ENCODE data around the gene FOXE3. TPM values are rescaled to one million over a fixed set of nuclear protein-coding genes. Genes with fewer than 3 reads are reported as not detected.

Gene FOXE3
- total RNA-seq, 1 experiment from 2014 or later, result not detected

GRCh38 chr1:47411436-47411835, 4.6 kb upstream of the FOXE3 start:
- no peak for DNase-seq (ENCODE audit: unreplicated experiment)
- H3K4me1 Mint-ChIP-seq (ENCODE audit: insufficient read depth, unreplicated experiment), result peaks cover 38% of the 10 kb centered on the region
- POLR2A ChIA-PET, result interaction anchor here (0.9 kb wide), 1 partner anchor 9 kb away, joined by 6 read pairs; no protein-coding TSS in a partner anchor
- H3K36me3 Mint-ChIP-seq (ENCODE audit: insufficient read depth, unreplicated experiment), result no peaks in the 10 kb centered on the region
- H3K4me3 Mint-ChIP-seq (ENCODE audit: unreplicated experiment), result no peak overlapping the region
- H3K27ac Mint-ChIP-seq (ENCODE audit: low read depth, unreplicated experiment), result no peak overlapping the region
- intact Hi-C loops (cut with micrococcal nuclease), result no loop called here
- H3K9me3 Mint-ChIP-seq (ENCODE audit: unreplicated experiment), result no peaks in the 10 kb centered on the region
- TF ChIP-seq CTCF (IDR thresholded peaks at IDR 0.05; ENCODE audit: unreplicated experiment), result no peak
- no TSS peak for BruUV-seq (replicated peaks)
- CTCF ChIA-PET, result interaction anchor here (0.8 to 4.5 kb wide), 7 partner anchors 13 to 316 kb away, joined by 3 to 31 read pairs (median 4); partner anchors contain the start of gene FOXD2
- no peaks in the 10 kb centered on the region for H3K27me3 Mint-ChIP-seq (ENCODE audit: insufficient read depth, unreplicated experiment)

- Mint-ChIP-seq H3K36me3 (ENCODE audit: insufficient read depth, unreplicated experiment) (no peaks in the 10 kb centered on the region), H3K4me3 (ENCODE audit: unreplicated experiment) (no peak overlapping the region), H3K9me3 (ENCODE audit: unreplicated experiment) (no peaks in the 10 kb centered on the region), H3K4me1 (ENCODE audit: insufficient read depth, unreplicated experiment) (peaks cover 38% of the 10 kb centered on the region), H3K27me3 (ENCODE audit: insufficient read depth, unreplicated experiment) (no peaks in the 10 kb centered on the region), H3K27ac (ENCODE audit: low read depth, unreplicated experiment) (no peak overlapping the region)
- no TSS peak for BruUV-seq (replicated peaks)
- no peak for DNase-seq (ENCODE audit: unreplicated experiment)
- intact Hi-C loops (cut with micrococcal nuclease), result no loop called here
- CTCF ChIA-PET, result interaction anchor here (0.8 to 4.5 kb wide), 5 partner anchors 12 to 315 kb away, joined by 3 to 31 read pairs (median 4); partner anchors contain the start of gene FOXD2
- POLR2A ChIA-PET, result no interaction called here
- no peak for TF ChIP-seq CTCF (IDR thresholded peaks at IDR 0.05; ENCODE audit: unreplicated experiment)
These were observed 3.6 kb upstream of the FOXE3 start for GRCh38 chr1:47412437-47412836.

GRCh38 chr1:47416319-47417169, 459 bp downstream of the FOXE3 start:
- ChIA-PET CTCF (interaction anchor here (2.2 kb wide), 1 partner anchor 18 kb away, joined by 11 read pairs; no protein-coding TSS in a partner anchor), POLR2A (no interaction called here)
- H3K9me3 Mint-ChIP-seq (ENCODE audit: unreplicated experiment), result no peaks in the 10 kb centered on the region
- DNase-seq (ENCODE audit: unreplicated experiment), result no peak
- no peak for TF ChIP-seq CTCF (IDR thresholded peaks at IDR 0.05; ENCODE audit: unreplicated experiment)
- H3K4me1 Mint-ChIP-seq (ENCODE audit: insufficient read depth, unreplicated experiment), result no peaks in the 10 kb centered on the region
- BruUV-seq (replicated peaks), result no TSS peak
- H3K27ac Mint-ChIP-seq (ENCODE audit: low read depth, unreplicated experiment), result no peak overlapping the region
- intact Hi-C loops (cut with micrococcal nuclease), result no loop called here
- no peak overlapping the region for H3K4me3 Mint-ChIP-seq (ENCODE audit: unreplicated experiment)
- peaks cover 6% of the 10 kb centered on the region for H3K36me3 Mint-ChIP-seq (ENCODE audit: insufficient read depth, unreplicated experiment)
- H3K27me3 Mint-ChIP-seq (ENCODE audit: insufficient read depth, unreplicated experiment), result no peaks in the 10 kb centered on the region

GRCh38 chr1:47417170-47418044, 1.3 kb downstream of the FOXE3 start:
- no peaks in the 10 kb centered on the region for H3K27me3 Mint-ChIP-seq (ENCODE audit: insufficient read depth, unreplicated experiment)
- no peaks in the 10 kb centered on the region for H3K4me1 Mint-ChIP-seq (ENCODE audit: insufficient read depth, unreplicated experiment)
- no peak overlapping the region for H3K4me3 Mint-ChIP-seq (ENCODE audit: unreplicated experiment)
- intact Hi-C loops (cut with micrococcal nuclease), result no loop called here
- no peaks in the 10 kb centered on the region for H3K9me3 Mint-ChIP-seq (ENCODE audit: unreplicated experiment)
- ChIA-PET CTCF (interaction anchor here (0.7 to 3.0 kb wide), 7 partner anchors 12 to 309 kb away, joined by 3 to 14 read pairs (median 4); partner anchors contain the start of gene PDZK1IP1), POLR2A (no interaction called here)
- no TSS peak for BruUV-seq (replicated peaks)
- H3K27ac Mint-ChIP-seq (ENCODE audit: low read depth, unreplicated experiment), result no peak overlapping the region
- peaks cover 6% of the 10 kb centered on the region for H3K36me3 Mint-ChIP-seq (ENCODE audit: insufficient read depth, unreplicated experiment)
- TF ChIP-seq CTCF (IDR thresholded peaks at IDR 0.05; ENCODE audit: unreplicated experiment), result no peak
- DNase-seq (ENCODE audit: unreplicated experiment), result no peak

Data from MCF 10A (cell line).